SH-SY5Y (cell line): ENCODE measurements around the gene ZEB2.

ENCODE experiments used
- GATA2 ChIP-seq: IDR thresholded peaks from 2 replicates; pipeline ENCODE4 v1.6.1; 2011; ENCODE audit warnings: mild to moderate bottlenecking, low read depth, low read length
- GATA3 ChIP-seq: IDR thresholded peaks from 2 replicates; pipeline ENCODE4 v1.6.1; 2011; ENCODE audit warnings: low read depth, mild to moderate bottlenecking, low read length, moderate library complexity

DNA sequence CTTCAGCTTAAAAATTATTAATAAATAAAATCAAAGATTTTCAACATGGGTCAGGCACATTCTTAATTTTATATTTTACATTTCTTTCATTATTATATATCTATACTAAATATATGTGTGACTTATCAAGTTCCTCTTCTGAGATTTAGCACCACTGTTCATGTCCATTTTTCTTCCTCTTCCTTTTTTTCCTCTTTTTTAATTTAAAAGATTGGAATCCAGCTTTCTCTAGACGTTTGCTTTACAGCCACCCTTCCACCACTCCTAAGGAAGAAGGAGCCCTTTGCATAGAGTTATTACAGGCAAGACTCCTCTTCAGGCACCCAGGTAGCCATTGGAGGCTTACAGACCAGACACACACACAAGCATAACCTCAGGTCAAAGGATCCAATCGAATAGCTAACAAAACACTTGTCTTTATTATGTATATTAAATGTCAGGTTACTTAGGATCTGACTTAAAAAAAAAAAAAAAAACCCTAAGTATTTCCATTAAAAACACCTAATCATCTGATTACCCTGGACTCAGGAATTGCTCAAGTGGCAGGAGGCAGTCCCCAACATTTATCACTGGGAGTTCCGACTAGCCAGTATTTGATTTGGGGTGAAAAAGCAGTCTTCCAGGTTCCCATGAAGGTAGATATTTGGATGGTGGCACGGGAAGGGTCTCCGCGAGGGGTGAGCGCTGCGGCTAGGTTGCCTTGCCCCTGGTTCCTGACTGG is 2.4 kb upstream of the ZEB2 start:
- TF ChIP-seq GATA2 (no peak), GATA3 (no peak)
